Glutamatergic neuron (in vitro differentiated cells): Measurements from ENCODE around the gene PHRF1. TPM values are rescaled to one million over a fixed set of nuclear protein-coding genes. Genes with fewer than 3 reads are reported as not detected.

Source experiments
- DNase-seq: peaks from one replicate; pipeline ENCODE4 v3.0.0; 2022
- H3K27ac Mint-ChIP-seq: one replicate; pipeline ENCODE4 v1.8.0; 2020; ENCODE audit warnings: mild to moderate bottlenecking, mixed read lengths, inconsistent platforms; ENCODE audit not compliant: unreplicated experiment
- H3K27me3 Mint-ChIP-seq: one replicate; pipeline ENCODE4 v1.8.0; 2020; ENCODE audit warnings: mild to moderate bottlenecking, moderate library complexity, mixed read lengths, inconsistent platforms; ENCODE audit not compliant: unreplicated experiment
- H3K36me3 Mint-ChIP-seq: one replicate; pipeline ENCODE4 v1.8.0; 2020; ENCODE audit warnings: mild to moderate bottlenecking, mixed read lengths, inconsistent platforms; ENCODE audit not compliant: unreplicated experiment
- H3K4me1 Mint-ChIP-seq: one replicate; pipeline ENCODE4 v1.8.0; 2020; ENCODE audit warnings: mild to moderate bottlenecking, low read depth, mixed read lengths, inconsistent platforms; ENCODE audit not compliant: unreplicated experiment
- H3K4me3 Mint-ChIP-seq: one replicate; pipeline ENCODE4 v1.8.0; 2020; ENCODE audit warnings: mild to moderate bottlenecking, mixed read lengths, inconsistent platforms; ENCODE audit not compliant: unreplicated experiment
- H3K9me3 Mint-ChIP-seq: one replicate; pipeline ENCODE4 v1.8.0; 2020; ENCODE audit warnings: mild to moderate bottlenecking, moderate library complexity, mixed read lengths, inconsistent platforms; ENCODE audit not compliant: unreplicated experiment
- CTCF ChIP-seq: fragments of 200-600 bp; sonication (generic); IDR thresholded peaks from one replicate; pipeline ENCODE4 v1.5.0; 2021; ENCODE audit not compliant: partially characterized antibody, unreplicated experiment
- microRNA-seq: library from miRNA; unstranded; fragments of <30 nt; microRNA quantifications from one replicate; pipeline ENCODE4, GENCODE V29; 2020; ENCODE audit not compliant: unreplicated experiment
- total RNA-seq: library from RNA; stranded (reverse); fragmentation: NEBNext Ultra II Directional; extraction: Animal tissue kit (Norgen Biotek cat#: 25700); gene quantifications from one replicate; pipeline ENCODE4 v1.2.1, GENCODE V29; 2021; ENCODE audit not compliant: unreplicated experiment

Gene PHRF1
- total RNA-seq, 1 donor from 2014 or later, result 41.6 TPM

- H3K4me3 Mint-ChIP-seq, result no peak overlapping the region
- H3K27ac Mint-ChIP-seq, result no peak overlapping the region
Measured at GRCh38 chr11:657691-658126, 81.4 kb downstream of the PHRF1 start.

GRCh38 chr11:659532-660085 is 83.3 kb downstream of the PHRF1 start:
- Mint-ChIP-seq H3K27me3 (no peaks in the 10 kb centered on the region), H3K4me3 (no peak overlapping the region), H3K27ac (no peak overlapping the region), H3K9me3 (no peaks in the 10 kb centered on the region), H3K4me1 (no peaks in the 10 kb centered on the region), H3K36me3 (no peaks in the 10 kb centered on the region)
- no peak for DNase-seq
- no peak for TF ChIP-seq CTCF

More at GRCh38 chr11:657691-658126, 81.4 kb downstream of the PHRF1 start:
- no peak for TF ChIP-seq CTCF
- no peaks in the 10 kb centered on the region for H3K4me1 Mint-ChIP-seq
- H3K9me3 Mint-ChIP-seq, result no peaks in the 10 kb centered on the region
- no peaks in the 10 kb centered on the region for H3K36me3 Mint-ChIP-seq
- no peak for DNase-seq
- no peaks in the 10 kb centered on the region for H3K27me3 Mint-ChIP-seq

DNA sequence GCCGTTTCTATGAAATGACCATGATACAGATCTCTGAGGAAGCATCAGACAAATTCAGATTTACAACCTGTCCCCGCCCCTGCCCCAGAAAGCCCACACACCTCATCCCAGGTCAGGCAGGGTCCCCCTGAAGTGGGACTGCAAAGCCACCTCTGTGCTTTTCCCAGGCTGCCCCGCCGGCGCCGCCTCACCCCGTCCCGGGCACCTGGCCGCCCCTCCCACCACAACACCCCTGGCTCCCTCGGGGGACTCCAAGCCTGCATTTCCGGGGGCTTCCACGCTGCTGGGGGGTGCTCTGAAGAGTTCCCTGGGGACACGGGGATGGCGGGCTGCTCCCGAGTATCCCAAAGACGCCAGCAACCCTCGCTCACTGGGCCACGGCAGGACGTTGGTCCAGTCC is 84.0 kb downstream of the PHRF1 start:
- H3K9me3 Mint-ChIP-seq, result peaks cover under 1% of the 10 kb centered on the region
- no peak overlapping the region for H3K4me3 Mint-ChIP-seq
- no peak overlapping the region for H3K27ac Mint-ChIP-seq
- H3K36me3 Mint-ChIP-seq, result no peaks in the 10 kb centered on the region
- peaks cover under 1% of the 10 kb centered on the region for H3K27me3 Mint-ChIP-seq
- TF ChIP-seq CTCF, result no peak
- DNase-seq, result no peak
- no peaks in the 10 kb centered on the region for H3K4me1 Mint-ChIP-seq

- no peaks in the 10 kb centered on the region for H3K4me1 Mint-ChIP-seq
- peaks cover 2% of the 10 kb centered on the region for H3K27me3 Mint-ChIP-seq
- no peak overlapping the region for H3K4me3 Mint-ChIP-seq
- no peak for TF ChIP-seq CTCF
- H3K9me3 Mint-ChIP-seq, result peaks cover 3% of the 10 kb centered on the region
- no peaks in the 10 kb centered on the region for H3K36me3 Mint-ChIP-seq
- DNase-seq, result no peak
- no peak overlapping the region for H3K27ac Mint-ChIP-seq
Measured at GRCh38 chr11:660681-661444, 84.6 kb downstream of the PHRF1 start.

Small RNA genes within 50 kb of the gene (microRNA-seq; reads per million reads assigned to microRNA genes)
- 770 reads per million, percentile 88 among the genes with 10 or more reads in this experiment for gene MIR210

Other genes starting within 250 kb of the PHRF1 start
- gene B4GALNT4, start 207.0 kb upstream of the PHRF1 start, total RNA-seq, result 418 TPM
- not detected for gene PKP3, start 182.3 kb upstream of the PHRF1 start, total RNA-seq
- gene SIGIRR, start 161.5 kb upstream of the PHRF1 start, total RNA-seq, result 26.5 TPM
- 1.8 TPM for gene ANO9, start 134.5 kb upstream of the PHRF1 start, total RNA-seq
- gene PTDSS2, start 126.2 kb upstream of the PHRF1 start, total RNA-seq, result 123 TPM
- gene RNH1, start 69.2 kb upstream of the PHRF1 start, total RNA-seq, result 85.9 TPM
- gene HRAS, start 40.9 kb upstream of the PHRF1 start, total RNA-seq, result 140 TPM
- 2.6 TPM for gene LRRC56, start 38.9 kb upstream of the PHRF1 start, total RNA-seq
- 2.3 TPM for gene LMNTD2, start 15.7 kb upstream of the PHRF1 start, total RNA-seq
- 9.4 TPM for gene RASSF7, start 15.5 kb upstream of the PHRF1 start, total RNA-seq
- 17.7 TPM for gene IRF7, start 39.5 kb downstream of the PHRF1 start, total RNA-seq
- gene CDHR5, start 48.5 kb downstream of the PHRF1 start, total RNA-seq, result not detected
- not detected for gene SCT, start 50.7 kb downstream of the PHRF1 start, total RNA-seq
- gene DRD4, start 60.8 kb downstream of the PHRF1 start, total RNA-seq, result 2.9 TPM
- gene DEAF1, start 118.8 kb downstream of the PHRF1 start, total RNA-seq, result 51.5 TPM
- 29.7 TPM for gene TMEM80, start 119.3 kb downstream of the PHRF1 start, total RNA-seq
- gene EPS8L2, start 129.8 kb downstream of the PHRF1 start, total RNA-seq, result 12.7 TPM
- 182 TPM for gene TALDO1, start 171.0 kb downstream of the PHRF1 start, total RNA-seq
- 67.5 TPM for gene GATD1, start 201.0 kb downstream of the PHRF1 start, total RNA-seq
- gene CEND1, start 213.6 kb downstream of the PHRF1 start, total RNA-seq, result 58.7 TPM
- 93.9 TPM for gene SLC25A22, start 221.8 kb downstream of the PHRF1 start, total RNA-seq
- 37.0 TPM for gene PIDD1, start 228.8 kb downstream of the PHRF1 start, total RNA-seq
- gene RPLP2, start 233.5 kb downstream of the PHRF1 start, total RNA-seq, result 997 TPM
- 32.3 TPM for gene PNPLA2, start 242.4 kb downstream of the PHRF1 start, total RNA-seq